Measurements from ENCODE around the gene SLC45A2.

DNA sequence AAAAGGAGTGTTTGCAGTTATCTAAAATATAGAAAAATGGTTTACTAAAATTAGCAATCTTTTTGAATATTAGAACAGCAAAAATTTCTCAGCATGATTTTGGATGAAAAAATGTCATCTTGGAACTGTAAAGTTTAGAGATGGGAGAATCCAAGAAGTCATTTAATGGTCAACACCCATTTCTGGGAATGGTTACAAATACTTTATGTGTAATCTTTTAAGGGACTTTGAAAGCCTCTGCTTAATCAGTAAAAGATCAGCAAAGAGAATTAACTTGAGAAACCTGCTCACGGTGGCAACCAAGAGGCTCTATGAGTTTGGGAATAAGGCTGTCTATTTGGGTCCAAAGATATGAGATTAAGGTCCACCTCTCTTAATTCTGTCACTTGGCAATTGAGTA is 45.6 kb upstream of the SLC45A2 start:
- TF ChIP-seq, protein P1, sequence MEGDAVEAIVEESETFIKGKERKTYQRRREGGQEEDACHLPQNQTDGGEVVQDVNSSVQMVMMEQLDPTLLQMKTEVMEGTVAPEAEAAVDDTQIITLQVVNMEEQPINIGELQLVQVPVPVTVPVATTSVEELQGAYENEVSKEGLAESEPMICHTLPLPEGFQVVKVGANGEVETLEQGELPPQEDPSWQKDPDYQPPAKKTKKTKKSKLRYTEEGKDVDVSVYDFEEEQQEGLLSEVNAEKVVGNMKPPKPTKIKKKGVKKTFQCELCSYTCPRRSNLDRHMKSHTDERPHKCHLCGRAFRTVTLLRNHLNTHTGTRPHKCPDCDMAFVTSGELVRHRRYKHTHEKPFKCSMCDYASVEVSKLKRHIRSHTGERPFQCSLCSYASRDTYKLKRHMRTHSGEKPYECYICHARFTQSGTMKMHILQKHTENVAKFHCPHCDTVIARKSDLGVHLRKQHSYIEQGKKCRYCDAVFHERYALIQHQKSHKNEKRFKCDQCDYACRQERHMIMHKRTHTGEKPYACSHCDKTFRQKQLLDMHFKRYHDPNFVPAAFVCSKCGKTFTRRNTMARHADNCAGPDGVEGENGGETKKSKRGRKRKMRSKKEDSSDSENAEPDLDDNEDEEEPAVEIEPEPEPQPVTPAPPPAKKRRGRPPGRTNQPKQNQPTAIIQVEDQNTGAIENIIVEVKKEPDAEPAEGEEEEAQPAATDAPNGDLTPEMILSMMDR (IDR thresholded peaks at IDR 0.05; ENCODE audit: low read depth, low read length): no peak
- TF ChIP-seq MYC (IDR thresholded peaks at IDR 0.05; ENCODE audit: low read depth, low read length): no peak

All from NB4 (cell line).